ENCODE data around the gene C11orf71.

C11orf71 gene

DNA sequence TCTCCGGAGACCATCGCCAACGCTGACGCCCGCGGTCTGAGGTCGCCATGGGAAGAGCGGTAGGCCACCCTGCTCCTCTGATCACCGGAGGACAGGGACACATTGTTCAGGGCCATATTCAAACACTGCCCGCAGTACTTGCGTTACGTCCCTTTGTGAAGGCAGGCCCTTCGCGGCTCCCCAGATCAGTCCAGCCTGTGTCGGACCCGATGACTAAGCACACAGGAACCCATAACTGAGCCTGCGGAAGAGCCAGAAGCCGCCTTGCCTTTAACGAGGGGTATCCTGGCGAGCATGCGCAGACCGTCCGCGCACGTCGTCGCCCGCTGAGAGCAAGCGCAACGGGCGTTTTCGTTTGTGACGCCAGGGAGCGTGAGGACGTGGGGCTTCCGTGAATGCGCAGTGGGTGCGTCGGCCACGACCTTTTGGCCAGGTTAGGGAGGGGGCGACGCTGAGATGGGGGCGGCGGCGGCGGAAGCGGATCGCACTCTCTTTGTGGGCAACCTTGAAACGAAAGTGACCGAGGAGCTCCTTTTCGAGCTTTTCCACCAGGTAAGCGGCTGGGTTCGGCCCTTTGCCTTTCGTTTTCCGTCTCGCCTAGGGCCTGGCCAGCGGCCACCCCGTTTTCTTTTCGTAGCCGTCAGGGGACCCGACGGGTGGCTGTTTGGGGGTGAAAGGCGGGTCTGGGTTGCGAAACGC is at the start of gene C11orf71, which contains the start of gene RBM7:
C11orf71 (minus strand) TSS at position 296 of the 699 bp plus-strand sequence; CDS start at position 116, 180 bp downstream.
RBM7 (plus strand) TSS at position 451 of the 699 bp plus-strand sequence; CDS start at position 457, 6 bp downstream.
- DNase-seq, result peak; percentile 99

DNA sequence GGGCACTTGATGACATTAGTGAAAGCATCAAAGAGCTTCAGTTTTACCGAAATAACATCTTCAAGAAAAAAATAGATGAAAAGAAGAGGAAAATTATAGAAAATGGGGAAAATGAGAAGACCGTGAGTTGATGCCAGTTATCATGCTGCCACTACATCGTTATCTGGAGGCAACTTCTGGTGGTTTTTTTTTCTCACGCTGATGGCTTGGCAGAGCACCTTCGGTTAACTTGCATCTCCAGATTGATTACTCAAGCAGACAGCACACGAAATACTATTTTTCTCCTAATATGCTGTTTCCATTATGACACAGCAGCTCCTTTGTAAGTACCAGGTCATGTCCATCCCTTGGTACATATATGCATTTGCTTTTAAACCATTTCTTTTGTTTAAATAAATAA is 49.5 kb upstream of the C11orf71 start:
- DNase-seq, result no peak

DNA sequence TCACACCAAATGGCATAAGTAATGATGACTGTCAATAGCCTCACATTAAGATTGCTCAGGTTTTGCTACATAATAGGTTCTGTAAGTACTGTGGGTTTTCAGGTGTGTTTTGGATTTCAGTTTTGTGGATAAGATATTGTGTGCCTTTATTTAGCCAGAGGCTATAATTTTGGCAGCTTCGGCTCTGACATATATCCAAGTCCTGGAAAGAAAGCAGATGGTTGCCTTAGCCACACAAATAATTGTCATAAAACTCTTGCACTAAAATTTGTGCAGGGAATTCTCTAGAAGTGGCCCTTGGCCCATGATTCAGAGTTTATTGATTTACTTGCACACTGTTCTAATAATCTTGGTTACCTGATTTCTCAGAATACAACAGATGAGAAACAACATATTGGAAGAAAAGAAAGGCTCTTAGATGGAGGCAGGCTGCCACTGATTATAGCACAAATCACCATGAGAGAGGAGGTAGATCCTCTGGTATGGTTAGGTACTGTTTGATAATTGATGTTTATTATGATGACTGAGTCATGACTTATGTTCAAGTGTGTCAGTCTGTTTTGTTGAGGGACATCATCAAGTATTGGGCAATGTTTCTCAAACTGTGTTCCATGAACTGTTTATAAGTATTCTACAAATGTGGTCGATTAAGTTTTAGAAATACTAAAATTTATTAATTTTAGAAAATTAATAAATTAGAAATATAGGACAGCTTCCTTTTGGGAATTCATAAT is 48.6 kb upstream of the C11orf71 start:
- no peak for DNase-seq

- DNase-seq, result no peak
Observed at GRCh38 chr11:114447892-114448291, 47.6 kb upstream of the C11orf71 start.

GRCh38 chr11:114447444-114447843 is 47.1 kb upstream of the C11orf71 start:
- DNase-seq, result no peak

DNA sequence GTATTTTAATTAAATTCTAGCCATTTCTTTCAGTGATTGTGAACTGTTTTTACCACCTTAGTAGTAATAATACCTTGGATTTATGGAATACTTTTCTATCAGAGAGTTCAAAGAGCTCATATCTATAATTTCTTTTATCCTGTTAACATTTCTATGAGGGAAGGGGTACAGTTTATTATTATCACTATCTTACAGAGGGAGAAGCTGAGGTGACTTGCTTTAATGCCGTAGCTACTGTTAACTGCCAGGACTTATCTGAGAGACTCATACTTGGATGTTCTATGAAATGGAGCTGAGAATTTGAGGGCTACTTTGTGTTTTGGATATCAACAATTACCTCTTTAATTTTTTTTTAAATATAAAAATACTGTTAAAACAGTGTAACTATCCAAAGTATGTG is 42.2 kb upstream of the C11orf71 start:
- no peak for DNase-seq

DNA sequence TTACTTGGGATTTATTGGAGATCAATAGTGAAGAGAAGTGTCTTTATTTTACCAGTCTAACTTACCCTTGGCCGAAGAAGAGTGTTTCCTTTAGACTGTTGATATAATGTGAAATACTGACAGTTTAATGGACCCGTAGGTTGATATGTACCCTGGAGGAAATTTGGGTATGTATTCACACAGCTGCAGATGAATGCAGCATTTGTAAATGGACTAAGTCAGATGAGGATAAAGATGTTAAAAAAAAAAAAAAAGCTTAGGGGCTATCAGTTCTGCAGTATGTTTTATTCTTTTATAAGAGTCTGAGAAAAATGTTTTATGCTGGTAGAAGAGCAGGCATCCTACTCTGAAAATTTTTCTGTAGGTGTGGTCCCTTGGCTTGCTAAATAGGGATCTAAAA is 41.6 kb upstream of the C11orf71 start:
- DNase-seq, result no peak

- DNase-seq, result peak; percentile 23
Observed at GRCh38 chr11:114440971-114441763, 40.9 kb upstream of the C11orf71 start.

DNA sequence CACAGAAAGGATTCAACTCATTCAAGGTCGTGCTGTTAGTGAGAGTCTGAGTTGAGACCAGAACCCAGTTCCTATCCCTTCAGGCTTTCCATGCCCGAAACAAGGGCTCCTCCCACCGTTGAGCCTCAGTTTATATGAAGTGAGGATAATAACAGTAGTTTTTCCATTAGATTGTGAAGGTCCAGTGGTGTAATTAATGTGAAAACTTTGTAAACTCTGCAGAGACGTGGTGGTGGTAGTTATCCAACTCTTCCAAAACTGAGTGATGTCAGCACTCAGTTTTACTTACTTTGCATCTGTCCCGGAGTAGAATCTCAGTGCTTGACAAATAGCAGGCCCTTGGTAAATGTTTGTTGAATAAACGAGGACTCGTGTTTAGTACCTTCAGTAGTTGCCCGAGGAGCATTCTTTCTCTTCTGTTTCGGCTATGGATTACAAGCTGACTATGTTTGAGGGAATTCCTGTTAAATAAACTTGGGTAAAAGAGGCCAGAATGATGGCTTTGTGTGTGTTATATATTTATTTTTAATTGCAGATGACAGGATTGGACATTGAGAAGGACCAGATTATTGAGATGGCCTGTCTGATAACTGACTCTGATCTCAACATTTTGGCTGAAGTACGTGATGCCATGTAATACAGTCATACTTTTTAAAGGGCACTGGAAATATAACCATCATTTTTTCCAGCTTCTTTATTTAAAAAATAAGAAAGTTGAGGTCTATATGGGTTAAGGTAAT is 40.0 kb upstream of the C11orf71 start:
- no peak for DNase-seq

DNA sequence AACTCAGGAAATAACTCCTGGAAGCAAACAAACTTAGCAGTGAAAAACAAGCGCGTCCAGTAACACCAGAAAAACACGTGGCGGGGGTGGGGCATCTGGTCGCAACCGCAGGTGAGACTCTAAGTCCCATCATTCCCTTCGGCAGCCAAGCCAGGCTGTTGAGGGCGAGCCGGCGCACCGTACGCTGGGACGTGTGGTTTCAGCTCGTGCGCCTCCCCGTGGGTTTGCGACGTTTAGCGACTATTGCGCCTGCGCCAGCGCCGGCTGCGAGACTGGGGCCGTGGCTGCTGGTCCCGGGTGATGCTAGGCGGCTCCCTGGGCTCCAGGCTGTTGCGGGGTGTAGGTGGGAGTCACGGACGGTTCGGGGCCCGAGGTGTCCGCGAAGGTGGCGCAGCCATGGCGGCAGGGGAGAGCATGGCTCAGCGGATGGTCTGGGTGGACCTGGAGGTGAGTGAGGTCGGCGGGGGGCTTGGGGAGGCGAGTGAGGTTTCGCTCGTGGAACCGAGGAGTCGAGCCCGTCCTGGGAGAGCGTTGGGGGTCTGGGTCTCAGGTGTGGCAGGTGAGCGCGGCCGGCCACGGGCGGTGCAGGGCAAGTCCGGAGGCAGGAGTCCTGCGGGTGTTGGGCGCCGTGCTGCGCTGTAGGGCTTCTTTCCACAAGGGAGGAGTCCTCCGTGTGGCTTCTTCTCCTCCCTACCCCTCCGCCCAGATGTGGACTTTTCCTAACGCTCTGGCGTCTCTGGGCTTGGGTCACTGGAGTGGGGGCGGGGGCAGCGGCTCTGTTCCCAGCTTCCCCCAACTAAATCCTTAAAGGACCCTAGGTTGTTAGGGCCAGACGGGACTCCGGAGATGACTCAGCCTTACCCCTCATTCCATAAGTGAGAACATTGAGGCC is 39.2 kb upstream of the C11orf71 start, which contains the start of gene REXO2:
REXO2 (plus strand) TSS at position 239 of the 892 bp plus-strand sequence; CDS start at position 301, 62 bp downstream.
- DNase-seq, result peak; percentile 97

DNA sequence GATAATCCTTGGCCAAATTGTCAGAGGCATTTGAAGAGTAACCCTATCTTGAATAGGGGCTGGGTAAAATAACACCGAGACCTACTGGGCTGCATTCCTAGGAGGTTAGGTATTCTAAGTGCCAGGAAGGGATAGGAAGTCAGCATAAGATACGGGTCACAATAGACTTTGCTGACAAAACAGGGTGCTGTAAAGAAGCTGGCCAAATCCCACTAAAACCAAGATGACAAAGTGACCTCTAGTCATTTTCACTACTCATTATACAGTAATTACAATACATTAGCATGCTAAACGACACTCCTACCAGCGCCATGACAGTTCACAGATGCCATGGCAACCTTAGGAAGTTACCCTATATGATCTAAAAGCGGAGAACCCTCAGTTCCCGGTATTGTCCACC is 38.0 kb upstream of the C11orf71 start:
- DNase-seq, result no peak

GRCh38 chr11:114433376-114433775 is 33.1 kb upstream of the C11orf71 start:
- DNase-seq, result no peak

DNA sequence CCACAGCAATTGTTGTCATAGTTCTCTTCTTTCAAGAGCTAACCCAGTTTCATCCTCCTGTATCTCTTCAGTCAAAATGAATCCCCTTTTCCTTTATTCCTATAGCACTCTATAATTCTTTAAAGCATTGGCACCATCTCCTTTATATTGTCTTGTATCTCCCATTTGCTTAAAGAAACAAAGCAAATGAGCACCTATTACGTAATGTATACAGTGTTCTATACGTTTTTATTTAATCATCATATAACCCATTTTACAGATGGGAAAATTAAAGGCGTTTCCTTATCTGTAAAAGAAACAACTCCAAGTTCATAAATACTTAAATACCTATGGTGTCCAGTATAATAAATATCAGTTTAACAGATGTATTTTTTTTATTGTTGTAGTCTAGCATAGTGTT is 32.6 kb upstream of the C11orf71 start:
- DNase-seq, result no peak

- DNase-seq, result no peak
Observed at GRCh38 chr11:114430290-114430689, 30.0 kb upstream of the C11orf71 start.

DNA sequence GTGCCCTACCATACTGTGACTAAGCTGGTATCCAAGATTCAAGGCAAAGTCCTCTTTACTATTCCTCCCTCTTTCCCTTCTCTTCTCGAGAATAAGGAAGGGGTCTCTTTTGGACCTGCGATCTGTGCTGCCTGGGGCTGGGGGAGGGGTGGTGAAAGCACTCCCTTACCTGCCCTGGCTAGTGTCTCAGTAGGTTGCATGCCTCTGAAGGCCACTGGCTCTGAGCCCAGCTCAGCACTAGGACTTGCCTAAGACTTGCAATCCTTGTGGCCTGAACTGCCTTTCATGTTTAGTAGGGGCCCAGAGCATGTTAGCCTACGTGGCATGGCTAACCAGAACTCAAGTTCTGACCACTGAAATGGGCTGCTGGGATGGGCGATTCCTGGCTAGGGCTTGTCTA is 26.0 kb upstream of the C11orf71 start:
- DNase-seq, result no peak

- no peak for DNase-seq
Observed at GRCh38 chr11:114416441-114416961, 16.2 kb upstream of the C11orf71 start.

DNA sequence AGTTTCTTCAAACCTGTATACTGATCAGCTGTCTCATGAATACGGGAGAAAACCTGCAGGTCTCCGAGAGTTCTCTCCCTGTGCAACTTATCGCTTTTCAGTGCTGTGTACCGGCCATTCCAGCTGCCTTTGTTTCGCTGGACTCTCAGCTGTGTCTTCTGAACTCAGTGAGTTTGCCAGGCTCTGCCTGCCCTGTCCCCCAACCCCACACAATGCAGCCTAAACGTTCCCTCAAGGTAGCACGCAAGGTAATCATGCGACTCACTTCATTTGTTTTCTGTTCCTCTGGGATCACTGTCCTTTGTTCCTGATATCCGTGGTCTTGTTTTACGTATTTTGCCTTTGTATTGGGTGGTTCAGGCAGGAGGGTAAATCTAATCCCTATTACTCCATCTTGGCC is 13.6 kb upstream of the C11orf71 start:
- no peak for DNase-seq

DNA sequence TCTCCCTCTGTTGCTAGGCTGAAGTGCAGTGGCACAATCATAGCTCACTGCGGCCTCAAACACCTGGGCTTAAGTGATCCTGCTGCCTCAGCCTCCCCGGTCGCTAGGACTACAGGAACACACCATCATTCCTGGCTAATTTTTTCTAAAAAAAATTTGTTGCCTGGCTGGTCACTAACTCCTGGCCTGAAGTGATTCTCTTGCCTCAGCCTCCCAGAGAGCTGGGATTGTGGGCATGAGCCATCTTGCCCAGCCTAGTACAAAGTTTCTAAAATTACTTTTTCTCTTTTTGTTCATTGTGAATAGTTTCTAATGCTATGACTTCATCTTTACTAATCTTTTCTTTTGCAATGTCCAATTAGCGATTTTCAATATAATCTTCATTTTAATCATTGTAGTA is 12.6 kb upstream of the C11orf71 start:
- no peak for DNase-seq

DNA sequence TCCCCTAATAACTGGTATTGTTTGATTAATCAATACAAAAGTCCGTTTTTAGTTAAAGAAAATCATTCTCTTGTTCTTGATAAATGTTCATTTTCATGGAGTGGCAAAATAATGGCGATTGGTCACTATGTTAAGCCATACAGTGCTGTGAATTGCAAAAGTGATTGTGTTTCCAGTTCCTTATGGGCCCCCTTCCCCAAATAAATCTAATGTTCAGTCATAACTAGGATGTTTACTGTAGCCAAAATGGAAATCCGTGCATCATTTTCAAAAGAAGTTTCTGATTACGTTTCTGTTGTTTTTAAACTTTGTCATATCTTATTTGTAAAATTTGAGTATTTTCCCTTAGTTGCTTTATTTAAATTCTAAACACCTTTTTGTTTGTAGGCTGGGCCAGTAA is 1.0 kb upstream of the C11orf71 start:
- no peak for DNase-seq

GRCh38 chr11:114400915-114401223 is 558 bp upstream of the C11orf71 start:
- no peak for DNase-seq

- peak; percentile 75 for DNase-seq
Observed at GRCh38 chr11:114399490-114400215, 658 bp downstream of the C11orf71 start.
